IPS DF 6.9 (cell line): ENCODE data around the gene FZD1.

ENCODE experiments used
- DNase-seq: peaks from one replicate; pipeline ENCODE4 v3.0.0-alpha.2; 2013; ENCODE audit warnings: low read depth, low spot score
- H3K27ac ChIP-seq: one replicate; pipeline ENCODE4 v1.5.1; 2013; ENCODE audit warnings: low read length, control low read depth
- H3K27me3 ChIP-seq: 2 replicates; pipeline ENCODE4 v1.6.1; 2013; ENCODE audit warnings: mild to moderate bottlenecking, low read length; ENCODE audit not compliant: control insufficient read depth, insufficient read depth
- H3K36me3 ChIP-seq: 2 replicates; pipeline ENCODE4 v1.6.1; 2013; ENCODE audit warnings: low read length; ENCODE audit not compliant: control insufficient read depth, insufficient read depth
- H3K4me1 ChIP-seq: 2 replicates; pipeline ENCODE4 v1.6.1; 2013; ENCODE audit warnings: low read length; ENCODE audit not compliant: control insufficient read depth, insufficient read depth
- H3K4me3 ChIP-seq: 2 replicates; pipeline ENCODE4 v1.5.1; 2013; ENCODE audit warnings: mild to moderate bottlenecking, low read length
- H3K9me3 ChIP-seq: 2 replicates; pipeline ENCODE4 v1.6.1; 2013; ENCODE audit warnings: low read length, inconsistent platforms; ENCODE audit not compliant: control insufficient read depth, insufficient read depth
- WGBS: extraction: QIAGEN DNeasy Blood & Tissue Kit; methylation state at CpG from one replicate; pipeline ENCODE4 v1.1.7; 2013; ENCODE audit warnings: mixed read lengths, missing lambda C conversion rate; ENCODE audit not compliant: insufficient read length, insufficient coverage; 5-methylcytosine and 5-hydroxymethylcytosine counted together

The FZD1 gene

DNA sequence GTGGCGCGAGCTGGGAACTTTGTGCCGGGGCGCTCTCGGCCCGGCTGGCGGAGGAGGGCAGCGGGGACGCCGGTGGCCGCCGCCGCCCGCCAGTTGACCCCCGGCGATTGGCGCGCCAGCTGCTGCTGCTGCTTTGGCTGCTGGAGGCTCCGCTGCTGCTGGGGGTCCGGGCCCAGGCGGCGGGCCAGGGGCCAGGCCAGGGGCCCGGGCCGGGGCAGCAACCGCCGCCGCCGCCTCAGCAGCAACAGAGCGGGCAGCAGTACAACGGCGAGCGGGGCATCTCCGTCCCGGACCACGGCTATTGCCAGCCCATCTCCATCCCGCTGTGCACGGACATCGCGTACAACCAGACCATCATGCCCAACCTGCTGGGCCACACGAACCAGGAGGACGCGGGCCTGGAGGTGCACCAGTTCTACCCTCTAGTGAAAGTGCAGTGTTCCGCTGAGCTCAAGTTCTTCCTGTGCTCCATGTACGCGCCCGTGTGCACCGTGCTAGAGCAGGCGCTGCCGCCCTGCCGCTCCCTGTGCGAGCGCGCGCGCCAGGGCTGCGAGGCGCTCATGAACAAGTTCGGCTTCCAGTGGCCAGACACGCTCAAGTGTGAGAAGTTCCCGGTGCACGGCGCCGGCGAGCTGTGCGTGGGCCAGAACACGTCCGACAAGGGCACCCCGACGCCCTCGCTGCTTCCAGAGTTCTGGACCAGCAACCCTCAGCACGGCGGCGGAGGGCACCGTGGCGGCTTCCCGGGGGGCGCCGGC, 870 bp downstream of the FZD1 start:
- Histone ChIP-seq H3K36me3 (no peaks in the 10 kb centered on the region), H3K9me3 (no peaks in the 10 kb centered on the region), H3K27me3 (peaks cover 48% of the 10 kb centered on the region), H3K4me3 (peak overlapping the region; percentile 62; the same call in 1 of the 2 replicates), H3K27ac (no peak overlapping the region), H3K4me1 (peaks cover 12% of the 10 kb centered on the region)
- no peak for DNase-seq
- no CpG with 5 or more reads among the region's 78 CpGs for WGBS

DNA sequence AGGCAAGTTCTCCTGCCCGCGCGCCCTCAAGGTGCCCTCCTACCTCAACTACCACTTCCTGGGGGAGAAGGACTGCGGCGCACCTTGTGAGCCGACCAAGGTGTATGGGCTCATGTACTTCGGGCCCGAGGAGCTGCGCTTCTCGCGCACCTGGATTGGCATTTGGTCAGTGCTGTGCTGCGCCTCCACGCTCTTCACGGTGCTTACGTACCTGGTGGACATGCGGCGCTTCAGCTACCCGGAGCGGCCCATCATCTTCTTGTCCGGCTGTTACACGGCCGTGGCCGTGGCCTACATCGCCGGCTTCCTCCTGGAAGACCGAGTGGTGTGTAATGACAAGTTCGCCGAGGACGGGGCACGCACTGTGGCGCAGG, 1.4 kb downstream of the FZD1 start:
- Histone ChIP-seq H3K36me3 (no peaks in the 10 kb centered on the region), H3K27ac (no peak overlapping the region), H3K9me3 (no peaks in the 10 kb centered on the region), H3K27me3 (peaks cover 48% of the 10 kb centered on the region), H3K4me1 (peaks cover 12% of the 10 kb centered on the region), H3K4me3 (peak overlapping the region; percentile 62; the same call in 1 of the 2 replicates)
- WGBS, result no CpG with 5 or more reads among the region's 31 CpGs
- no peak for DNase-seq

- Histone ChIP-seq H3K4me1 (peaks cover 12% of the 10 kb centered on the region), H3K27ac (no peak overlapping the region), H3K36me3 (no peaks in the 10 kb centered on the region), H3K27me3 (peaks cover 45% of the 10 kb centered on the region), H3K9me3 (no peaks in the 10 kb centered on the region), H3K4me3 (no peak overlapping the region)
- no CpG with 5 or more reads among the region's 43 CpGs for WGBS
- no peak for DNase-seq
Measured at GRCh38 chr7:91266067-91266688, 1.9 kb downstream of the FZD1 start.

DNA sequence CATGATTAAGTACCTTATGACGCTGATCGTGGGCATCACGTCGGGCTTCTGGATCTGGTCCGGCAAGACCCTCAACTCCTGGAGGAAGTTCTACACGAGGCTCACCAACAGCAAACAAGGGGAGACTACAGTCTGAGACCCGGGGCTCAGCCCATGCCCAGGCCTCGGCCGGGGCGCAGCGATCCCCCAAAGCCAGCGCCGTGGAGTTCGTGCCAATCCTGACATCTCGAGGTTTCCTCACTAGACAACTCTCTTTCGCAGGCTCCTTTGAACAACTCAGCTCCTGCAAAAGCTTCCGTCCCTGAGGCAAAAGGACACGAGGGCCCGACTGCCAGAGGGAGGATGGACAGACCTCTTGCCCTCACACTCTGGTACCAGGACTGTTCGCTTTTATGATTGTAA, 2.5 kb downstream of the FZD1 start:
- peaks cover 12% of the 10 kb centered on the region for H3K4me1 ChIP-seq
- WGBS, result no CpG with 5 or more reads among the region's 20 CpGs
- H3K27me3 ChIP-seq, result peaks cover 45% of the 10 kb centered on the region
- DNase-seq, result no peak
- no peak overlapping the region for H3K4me3 ChIP-seq
- no peak overlapping the region for H3K27ac ChIP-seq
- no peaks in the 10 kb centered on the region for H3K36me3 ChIP-seq
- H3K9me3 ChIP-seq, result no peaks in the 10 kb centered on the region

DNA sequence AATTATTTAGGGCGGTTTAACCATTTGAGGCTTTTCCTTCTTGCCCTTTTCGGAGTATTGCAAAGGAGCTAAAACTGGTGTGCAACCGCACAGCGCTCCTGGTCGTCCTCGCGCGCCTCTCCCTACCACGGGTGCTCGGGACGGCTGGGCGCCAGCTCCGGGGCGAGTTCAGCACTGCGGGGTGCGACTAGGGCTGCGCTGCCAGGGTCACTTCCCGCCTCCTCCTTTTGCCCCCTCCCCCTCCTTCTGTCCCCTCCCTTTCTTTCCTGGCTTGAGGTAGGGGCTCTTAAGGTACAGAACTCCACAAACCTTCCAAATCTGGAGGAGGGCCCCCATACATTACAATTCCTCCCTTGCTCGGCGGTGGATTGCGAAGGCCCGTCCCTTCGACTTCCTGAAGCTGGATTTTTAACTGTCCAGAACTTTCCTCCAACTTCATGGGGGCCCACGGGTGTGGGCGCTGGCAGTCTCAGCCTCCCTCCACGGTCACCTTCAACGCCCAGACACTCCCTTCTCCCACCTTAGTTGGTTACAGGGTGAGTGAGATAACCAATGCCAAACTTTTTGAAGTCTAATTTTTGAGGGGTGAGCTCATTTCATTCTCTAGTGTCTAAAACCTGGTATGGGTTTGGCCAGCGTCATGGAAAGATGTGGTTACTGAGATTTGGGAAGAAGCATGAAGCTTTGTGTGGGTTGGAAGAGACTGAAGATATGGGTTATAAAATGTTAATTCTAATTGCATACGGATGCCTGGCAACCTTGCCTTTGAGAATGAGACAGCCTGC, 3.1 kb downstream of the FZD1 start:
- H3K36me3 ChIP-seq, result no peaks in the 10 kb centered on the region
- H3K27ac ChIP-seq, result no peak overlapping the region
- DNase-seq, result no peak
- peak overlapping the region; percentile 15; the same call in 1 of the 2 replicates for H3K4me3 ChIP-seq
- no CpG with 5 or more reads among the region's 29 CpGs for WGBS
- peaks cover 12% of the 10 kb centered on the region for H3K4me1 ChIP-seq
- H3K27me3 ChIP-seq, result peaks cover 39% of the 10 kb centered on the region
- H3K9me3 ChIP-seq, result no peaks in the 10 kb centered on the region

- Histone ChIP-seq H3K9me3 (no peaks in the 10 kb centered on the region), H3K27ac (no peak overlapping the region), H3K27me3 (peaks cover 28% of the 10 kb centered on the region), H3K4me1 (peaks cover 10% of the 10 kb centered on the region), H3K4me3 (no peak overlapping the region), H3K36me3 (no peaks in the 10 kb centered on the region)
- DNase-seq, result no peak
- no CpG with 5 or more reads among the region's 3 CpGs for WGBS
Measured at GRCh38 chr7:91270372-91270771, 6.1 kb downstream of the FZD1 start.

GRCh38 chr7:91276909-91277308, 12.7 kb downstream of the FZD1 start:
- no peak for DNase-seq
- H3K4me3 ChIP-seq, result no peak overlapping the region
- no peaks in the 10 kb centered on the region for H3K9me3 ChIP-seq
- H3K27ac ChIP-seq, result no peak overlapping the region
- H3K36me3 ChIP-seq, result no peaks in the 10 kb centered on the region
- no peaks in the 10 kb centered on the region for H3K27me3 ChIP-seq
- no peaks in the 10 kb centered on the region for H3K4me1 ChIP-seq

GRCh38 chr7:91280185-91280584, 16.0 kb downstream of the FZD1 start:
- no peaks in the 10 kb centered on the region for H3K27me3 ChIP-seq
- no peak for DNase-seq
- no peak overlapping the region for H3K27ac ChIP-seq
- H3K9me3 ChIP-seq, result no peaks in the 10 kb centered on the region
- H3K4me3 ChIP-seq, result no peak overlapping the region
- H3K36me3 ChIP-seq, result no peaks in the 10 kb centered on the region
- no CpG with 5 or more reads among the region's 1 CpG for WGBS
- H3K4me1 ChIP-seq, result no peaks in the 10 kb centered on the region

- no peak overlapping the region for H3K4me3 ChIP-seq
- no CpG with 5 or more reads among the region's 1 CpG for WGBS
- no peak overlapping the region for H3K27ac ChIP-seq
- H3K4me1 ChIP-seq, result no peaks in the 10 kb centered on the region
- no peaks in the 10 kb centered on the region for H3K27me3 ChIP-seq
- DNase-seq, result no peak
- H3K9me3 ChIP-seq, result no peaks in the 10 kb centered on the region
- no peaks in the 10 kb centered on the region for H3K36me3 ChIP-seq
Measured at GRCh38 chr7:91280604-91281003, 16.4 kb downstream of the FZD1 start.

GRCh38 chr7:91285696-91286355, 21.6 kb downstream of the FZD1 start:
- Histone ChIP-seq H3K36me3 (no peaks in the 10 kb centered on the region), H3K27me3 (peaks cover 2% of the 10 kb centered on the region; the same call in 1 of the 2 replicates), H3K9me3 (no peaks in the 10 kb centered on the region), H3K4me3 (no peak overlapping the region), H3K27ac (no peak overlapping the region), H3K4me1 (peaks cover 1% of the 10 kb centered on the region; the same call in 1 of the 2 replicates)
- no peak for DNase-seq
- no CpG with 5 or more reads among the region's 7 CpGs for WGBS
